Measurements from ENCODE around the gene METTL27. TPM values are rescaled to one million over a fixed set of nuclear protein-coding genes. Genes with fewer than 3 reads are reported as not detected.

The METTL27 gene
- total RNA-seq, result 7.1 and 36.6 TPM in 2 replicates

GRCh38 chr7:73842067-73842976 is at the start of gene METTL27:
Gene METTL27, minus strand, starts transcription at chr7:73842516. Its CDS starts 376 bp downstream, at chr7:73842140.

GRCh38 chr7:73860859-73861258 is 18.5 kb upstream of the METTL27 start, which contains the start of gene TMEM270:
Gene TMEM270, plus strand, starts transcription at chr7:73861159. Its CDS starts 36 bp downstream, at chr7:73861195.

GRCh38 chr7:73830681-73831583 is 11.4 kb downstream of the METTL27 start, which contains the start of gene CLDN4:
Gene CLDN4, plus strand, starts transcription at chr7:73830996. Its CDS starts 206 bp downstream, at chr7:73831202.

Other genes with a start within 250 kb of the METTL27 start
- 0.66 TPM in 1 of 2 replicates, not detected in the other for gene MLXIPL, start 218.0 kb downstream of the METTL27 start, total RNA-seq
- 6.4 and 12.2 TPM in 2 replicates for gene VPS37D, start 174.7 kb downstream of the METTL27 start, total RNA-seq
- gene DNAJC30, start 159.1 kb downstream of the METTL27 start, total RNA-seq, result 2.2 and 3.8 TPM in 2 replicates
- 41.0 and 54.8 TPM in 2 replicates for gene BUD23, start 158.9 kb downstream of the METTL27 start, total RNA-seq
- 16.3 and 20.3 TPM in 2 replicates for gene STX1A, start 122.8 kb downstream of the METTL27 start, total RNA-seq
- 11.6 and 19.6 TPM in 2 replicates for gene ABHD11, start 103.7 kb downstream of the METTL27 start, total RNA-seq
- gene CLDN3, start 72.2 kb downstream of the METTL27 start, total RNA-seq, result 0.33 TPM in 1 of 2 replicates, not detected in the other
- gene CLDN4, start 11.5 kb downstream of the METTL27 start, total RNA-seq, result 1.3 and 1.7 TPM in 2 replicates
- gene TMEM270, start 18.6 kb upstream of the METTL27 start, total RNA-seq, result 0.17 TPM in 1 of 2 replicates, not detected in the other
- gene ELN, start 185.7 kb upstream of the METTL27 start, total RNA-seq, result 4.4 and 7.8 TPM in 2 replicates
- 37.7 and 77.6 TPM in 2 replicates for gene LIMK1, start 241.3 kb upstream of the METTL27 start, total RNA-seq